ENCODE data around the gene RPP21.
A peak's percentile ranks its signal among the peaks of the same experiment; 100 is the strongest.
"Not testable (repeated sequence)": the region's sequence is repeated elsewhere in the genome, so short reads cannot be mapped to it uniquely, and the experiment has no call there.

The RPP21 gene

DNA sequence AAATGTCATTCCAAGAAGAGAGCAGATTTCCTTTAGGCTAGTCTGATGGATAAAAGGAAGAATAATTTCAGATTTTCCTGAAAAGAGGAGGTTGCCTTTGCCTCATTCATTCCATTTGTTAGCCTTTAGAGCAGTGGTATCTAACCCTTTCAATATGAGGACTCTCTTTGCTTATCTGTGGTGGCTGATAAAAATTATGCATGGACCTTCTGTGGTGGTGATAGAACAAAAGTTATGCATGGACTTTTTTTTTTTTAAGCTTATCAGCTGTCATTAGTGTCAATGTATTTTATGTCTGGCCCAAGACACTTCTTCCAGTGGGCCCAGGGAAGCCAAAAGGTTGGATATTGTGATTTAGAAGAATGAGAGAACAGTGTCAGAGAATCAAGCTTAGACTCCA is 16.6 kb upstream of the RPP21 start:
- DNase-seq (ENCODE audit: low spot score) (no peak), FAIRE-seq (no peak)

DNA sequence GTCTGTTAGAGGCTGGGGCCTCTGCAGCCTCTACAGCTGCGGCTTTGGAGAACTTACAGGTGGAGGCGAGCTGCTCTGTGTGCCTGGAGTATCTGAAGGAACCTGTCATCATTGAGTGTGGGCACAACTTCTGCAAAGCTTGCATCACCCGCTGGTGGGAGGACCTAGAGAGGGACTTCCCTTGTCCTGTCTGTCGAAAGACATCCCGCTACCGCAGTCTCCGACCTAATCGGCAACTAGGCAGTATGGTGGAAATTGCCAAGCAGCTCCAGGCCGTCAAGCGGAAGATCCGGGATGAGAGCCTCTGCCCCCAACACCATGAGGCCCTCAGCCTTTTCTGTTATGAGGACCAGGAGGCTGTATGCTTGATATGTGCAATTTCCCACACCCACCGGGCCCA is 15.6 kb upstream of the RPP21 start:
- DNase-seq (ENCODE audit: low spot score), result no peak
- FAIRE-seq, result no peak

DNA sequence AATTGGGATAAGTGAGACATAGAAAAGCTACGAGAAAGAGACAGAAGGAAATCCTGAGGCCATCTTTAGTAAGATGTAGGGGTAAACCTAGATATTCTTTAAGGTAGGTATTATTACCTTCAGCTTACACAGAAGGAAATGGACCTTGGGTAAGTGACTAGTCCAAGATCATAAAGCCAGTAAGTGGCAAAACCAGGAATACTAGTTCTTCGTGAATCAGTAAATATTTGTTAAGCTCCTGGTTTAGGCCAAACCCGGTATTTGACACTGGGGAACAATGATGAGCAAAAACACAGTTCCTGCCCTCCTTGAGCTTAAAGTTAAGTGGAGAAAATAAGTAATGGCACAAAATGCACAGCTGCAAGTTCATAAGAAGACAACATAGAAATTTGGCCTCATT is 13.0 kb upstream of the RPP21 start:
- FAIRE-seq (no peak), DNase-seq (ENCODE audit: low spot score) (no peak)

DNA sequence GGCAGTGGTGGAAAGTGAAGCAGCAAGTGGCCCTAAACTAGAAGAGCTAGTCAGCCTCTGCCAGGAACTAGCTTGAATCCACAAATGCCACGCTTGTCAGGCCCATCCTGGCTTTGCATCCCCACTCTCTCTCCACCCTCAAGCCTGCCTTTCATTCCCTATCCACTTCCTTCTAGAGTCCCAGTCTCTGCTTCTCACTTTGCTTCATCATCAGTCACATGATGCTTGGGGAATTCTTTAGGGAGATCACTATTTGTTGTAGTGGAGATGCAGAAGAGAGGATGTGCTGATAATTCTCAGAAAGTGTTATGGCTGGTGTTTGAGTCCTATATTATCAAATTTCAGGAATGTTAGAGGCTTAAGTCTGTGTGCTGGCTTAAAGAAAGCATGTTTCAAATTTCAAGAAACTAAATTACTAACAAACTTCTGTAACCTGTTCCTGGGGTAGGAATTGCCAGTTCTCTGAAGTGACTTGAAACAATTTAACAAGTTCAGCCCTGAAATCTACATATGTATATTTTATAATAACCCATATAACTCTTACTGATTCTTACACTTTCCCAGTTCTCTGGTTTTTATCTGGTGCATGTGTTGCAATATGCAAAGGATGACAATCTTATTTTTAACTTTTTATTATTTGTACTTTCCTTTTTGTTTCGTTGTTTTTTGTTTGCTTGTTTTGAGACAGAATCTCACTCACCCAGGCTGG is 10.7 kb upstream of the RPP21 start:
- FAIRE-seq (no peak), DNase-seq (ENCODE audit: low spot score) (no peak)

DNA sequence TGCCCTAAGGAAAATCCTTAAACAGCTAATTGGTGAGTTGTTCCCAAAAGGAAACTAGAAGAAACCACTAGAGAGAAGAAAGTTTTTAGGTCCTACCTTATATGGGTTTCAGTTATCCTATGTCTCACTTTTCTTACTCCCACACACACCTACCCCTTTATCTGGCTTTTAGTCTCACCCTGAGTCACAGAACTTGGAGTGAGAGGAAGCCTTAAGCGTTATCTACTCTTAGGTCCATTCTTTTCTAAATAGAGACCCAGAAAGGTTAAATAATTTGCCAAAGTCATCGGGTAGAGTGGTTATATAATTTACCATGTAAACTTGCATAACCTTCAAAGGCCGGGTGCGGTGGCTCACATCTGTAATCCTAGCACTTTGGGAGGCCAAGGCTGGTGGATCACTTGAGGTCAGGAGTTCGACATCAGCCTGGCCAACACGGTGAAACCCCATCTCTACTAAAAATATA is 4.3 kb upstream of the RPP21 start:
- FAIRE-seq, result no peak
- DNase-seq (ENCODE audit: low spot score), result no peak

DNA sequence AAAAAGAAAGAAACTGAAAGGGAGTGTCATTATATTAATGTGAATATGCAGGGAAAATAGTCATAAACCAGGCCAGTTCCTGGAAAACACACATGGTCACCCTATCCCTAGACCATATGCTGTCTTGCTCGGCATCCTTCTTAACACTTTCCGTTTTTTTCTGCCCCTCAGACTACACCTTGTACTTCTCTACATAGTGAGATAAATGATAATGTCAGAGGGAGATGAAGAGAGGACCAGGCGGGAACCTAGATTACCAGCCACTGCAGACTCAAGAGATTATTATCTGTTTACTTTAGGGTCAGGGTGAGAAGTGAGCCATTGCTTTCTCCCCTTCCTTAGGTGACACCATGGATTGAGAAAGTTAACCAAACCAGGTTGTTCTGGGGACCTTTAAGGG is 3.7 kb upstream of the RPP21 start:
- no peak for DNase-seq (ENCODE audit: low spot score)
- FAIRE-seq, result no peak

DNA sequence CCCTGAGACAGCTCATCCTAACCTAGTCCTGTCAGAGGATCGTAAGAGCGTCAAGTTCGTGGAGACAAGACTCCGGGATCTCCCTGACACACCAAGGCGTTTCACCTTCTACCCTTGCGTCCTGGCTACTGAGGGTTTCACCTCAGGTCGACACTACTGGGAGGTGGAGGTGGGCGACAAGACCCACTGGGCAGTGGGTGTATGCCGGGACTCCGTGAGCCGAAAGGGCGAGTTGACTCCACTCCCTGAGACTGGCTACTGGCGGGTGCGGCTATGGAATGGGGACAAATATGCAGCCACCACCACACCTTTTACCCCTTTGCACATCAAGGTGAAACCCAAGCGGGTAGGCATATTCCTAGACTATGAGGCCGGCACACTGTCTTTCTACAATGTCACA is 3.2 kb upstream of the RPP21 start:
- DNase-seq (ENCODE audit: low spot score) (no peak), FAIRE-seq (no peak)

DNA sequence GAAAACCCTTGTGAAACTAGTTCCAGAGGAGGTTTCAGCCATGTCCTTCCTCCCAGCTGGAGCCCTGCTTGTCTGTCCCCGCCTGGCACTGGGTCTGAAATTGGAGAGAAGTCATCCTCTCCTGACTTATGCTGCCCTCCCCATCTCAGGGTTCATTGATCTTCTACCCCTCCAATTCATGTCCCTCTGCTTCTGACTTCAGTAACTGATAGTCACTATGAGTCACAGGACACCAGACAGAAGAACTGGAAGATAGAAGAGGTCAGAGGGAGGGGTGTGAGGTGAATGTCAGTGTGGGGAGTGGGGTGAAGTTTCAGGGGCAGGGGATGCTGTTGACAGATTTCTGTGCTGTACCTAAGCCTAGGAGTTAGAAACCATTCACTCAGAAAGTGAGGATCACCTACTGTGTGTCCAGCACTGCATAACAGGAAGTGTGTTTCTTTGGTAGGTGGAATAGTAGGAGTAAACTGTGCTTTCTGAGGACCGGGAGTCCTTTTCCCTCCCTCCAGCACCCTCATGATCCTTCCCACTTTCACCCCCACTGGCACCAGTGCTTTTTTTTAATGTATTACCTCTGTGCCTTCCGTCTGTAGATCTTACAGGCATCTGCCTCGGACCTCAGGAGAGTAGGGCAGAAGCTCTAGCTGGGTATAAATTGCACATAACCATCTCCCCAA is 627 bp upstream of the RPP21 start:
- no peak for DNase-seq (ENCODE audit: low spot score)
- FAIRE-seq, result no peak

DNA sequence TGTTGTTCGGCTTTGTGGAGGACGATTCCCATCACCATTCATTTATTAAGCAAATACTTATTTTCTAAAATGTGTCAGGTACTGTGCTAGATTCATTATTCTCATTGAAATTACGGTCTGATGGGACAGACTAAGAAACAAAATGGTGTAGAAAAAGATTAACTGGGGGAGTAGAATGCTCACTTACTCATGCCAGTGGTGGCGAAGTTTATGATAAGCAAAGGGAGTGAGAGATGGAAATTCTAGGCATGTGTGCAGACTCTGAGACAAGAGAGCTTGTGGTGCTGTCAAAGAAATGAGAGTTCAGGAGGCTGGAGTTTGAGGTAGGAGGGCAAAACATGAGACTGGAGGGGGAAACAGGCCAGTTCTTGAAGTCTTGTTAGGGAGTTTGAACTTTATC is 896 bp downstream of the RPP21 start:
- no peak for FAIRE-seq
- no peak for DNase-seq (ENCODE audit: low spot score)

DNA sequence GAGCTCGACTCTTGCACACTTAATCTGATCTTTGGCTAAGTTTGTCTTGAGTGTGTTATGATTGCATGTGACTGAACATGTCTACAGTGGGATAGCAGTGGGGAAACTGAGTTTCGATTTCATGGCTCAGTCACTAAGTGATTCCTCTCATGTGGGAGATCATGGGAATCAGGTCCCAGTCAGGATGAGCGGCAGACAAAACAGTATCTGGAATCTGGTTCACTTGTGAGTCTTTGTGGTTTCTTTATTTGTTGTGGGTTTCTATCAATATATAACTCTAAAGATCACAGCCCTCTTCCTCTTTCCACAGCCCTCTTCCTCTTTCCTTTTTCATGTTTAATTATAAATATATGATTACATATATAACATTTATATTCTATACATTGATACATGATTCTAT is 4.0 kb downstream of the RPP21 start:
- no peak for FAIRE-seq
- DNase-seq (ENCODE audit: low spot score), result no peak

DNA sequence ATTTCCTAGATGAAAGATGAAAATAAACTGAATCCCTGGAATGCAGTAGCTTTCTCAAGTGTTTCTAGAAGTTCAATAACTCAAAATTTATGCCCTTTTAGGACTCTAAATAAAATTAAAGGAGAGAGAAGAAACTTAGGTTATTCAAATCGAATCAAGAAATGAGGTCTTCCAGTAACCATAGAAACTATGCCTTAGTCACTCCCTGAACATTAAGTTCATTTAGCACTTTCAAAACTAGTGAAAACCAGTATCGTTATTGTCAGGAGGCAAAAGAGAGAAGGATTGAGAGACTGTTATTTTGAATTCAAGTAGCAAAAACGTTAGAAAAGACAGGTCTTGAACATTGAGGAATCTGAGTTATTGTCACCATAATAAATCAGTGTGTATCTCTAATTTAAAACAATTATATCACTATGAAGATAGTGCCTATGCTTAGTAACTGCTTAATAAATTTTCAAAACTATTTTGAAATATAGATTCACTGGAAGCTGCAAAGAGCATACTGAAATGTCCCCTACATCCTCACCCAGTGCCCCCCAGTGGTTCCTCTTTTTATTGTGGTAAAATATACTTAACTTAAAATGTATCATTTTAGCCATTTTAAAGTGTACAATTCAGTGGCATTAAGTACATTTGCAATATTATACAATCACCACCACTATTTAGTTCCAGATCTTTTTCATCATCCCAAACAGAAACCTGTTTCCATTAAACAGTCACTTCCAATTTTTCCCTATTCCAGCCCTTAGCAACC is 4.6 kb downstream of the RPP21 start:
- DNase-seq (ENCODE audit: low spot score) (no peak), FAIRE-seq (no peak)

DNA sequence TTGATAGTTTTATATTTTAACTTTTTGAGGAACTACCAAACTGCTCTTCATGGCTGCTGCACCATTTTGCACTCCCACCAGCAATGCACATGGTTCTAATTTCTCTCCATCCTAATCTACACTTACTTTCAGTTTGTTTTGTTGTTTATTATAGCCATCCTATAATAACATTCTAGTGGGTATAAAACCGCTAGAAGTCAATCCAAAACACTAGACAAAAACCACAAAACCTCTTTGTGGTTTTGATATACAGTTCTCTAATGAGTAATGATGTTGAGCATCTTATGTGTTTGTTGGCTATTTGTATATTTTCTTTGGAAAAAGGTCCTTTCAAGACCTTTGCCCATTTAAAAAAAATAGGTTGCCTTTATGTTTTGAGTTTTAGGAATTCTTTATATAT is 5.6 kb downstream of the RPP21 start:
- FAIRE-seq, result no peak
- no peak for DNase-seq (ENCODE audit: low spot score)

DNA sequence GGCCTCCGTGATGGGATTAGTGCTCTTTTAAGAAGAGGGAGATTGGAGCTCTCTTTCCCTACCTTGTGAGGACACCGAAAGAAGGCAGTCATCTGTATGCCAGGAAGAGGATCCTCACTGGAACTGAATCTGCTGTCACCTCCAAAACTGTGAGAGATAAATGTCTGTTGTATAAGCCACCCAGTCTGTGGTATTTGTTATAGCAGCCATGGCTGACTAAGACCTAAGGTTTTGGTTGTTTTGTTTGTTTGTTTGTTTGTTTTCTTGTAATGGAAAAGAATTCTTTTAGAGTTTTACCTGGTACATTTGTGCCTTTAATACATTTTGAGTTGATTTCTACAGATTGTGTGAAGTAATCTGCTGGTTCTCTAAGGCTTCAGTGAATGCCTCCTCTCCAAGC is 7.6 kb downstream of the RPP21 start:
- DNase-seq (ENCODE audit: low spot score), result no peak
- FAIRE-seq, result no peak

DNA sequence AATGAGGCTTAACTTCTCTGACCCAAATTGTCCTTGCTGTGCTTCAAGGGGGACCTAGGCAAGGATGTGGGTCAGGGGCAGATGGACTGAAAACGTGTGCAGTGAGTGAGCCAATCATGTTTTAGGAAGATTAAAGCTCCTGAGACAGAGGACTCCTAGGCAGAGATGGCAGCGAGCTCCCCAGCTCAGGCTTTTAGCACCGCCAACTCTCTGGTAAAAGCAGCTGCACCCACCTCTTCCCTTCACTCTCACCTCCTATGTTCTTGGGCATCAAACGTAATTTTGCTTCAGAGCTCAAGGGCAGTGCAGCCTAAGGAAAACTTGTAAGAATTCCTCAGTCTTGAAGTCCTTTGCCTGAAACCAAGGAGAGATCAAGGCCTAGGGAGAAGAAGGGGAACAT is 10.3 kb downstream of the RPP21 start:
- FAIRE-seq (no peak), DNase-seq (ENCODE audit: low spot score) (no peak)

DNA sequence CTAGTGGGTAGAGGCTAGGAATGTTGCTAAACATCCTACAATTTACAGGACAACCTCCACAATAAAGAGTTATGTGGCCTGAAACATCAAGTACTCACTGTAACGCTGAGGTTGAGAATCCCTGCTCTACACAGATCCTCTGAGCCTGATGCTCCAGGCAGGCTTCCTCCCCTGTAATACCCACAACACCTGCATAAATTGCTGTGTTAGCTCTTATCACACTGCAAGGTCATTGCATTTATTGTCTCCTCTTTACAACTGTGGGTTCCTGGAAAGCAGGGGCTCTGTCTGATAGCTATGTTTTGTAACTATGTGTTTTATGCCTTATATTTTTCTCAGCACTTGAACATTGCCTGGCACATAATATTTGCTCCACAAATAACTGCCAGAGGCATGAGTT is 11.6 kb downstream of the RPP21 start:
- FAIRE-seq (no peak), DNase-seq (ENCODE audit: low spot score) (no peak)

DNA sequence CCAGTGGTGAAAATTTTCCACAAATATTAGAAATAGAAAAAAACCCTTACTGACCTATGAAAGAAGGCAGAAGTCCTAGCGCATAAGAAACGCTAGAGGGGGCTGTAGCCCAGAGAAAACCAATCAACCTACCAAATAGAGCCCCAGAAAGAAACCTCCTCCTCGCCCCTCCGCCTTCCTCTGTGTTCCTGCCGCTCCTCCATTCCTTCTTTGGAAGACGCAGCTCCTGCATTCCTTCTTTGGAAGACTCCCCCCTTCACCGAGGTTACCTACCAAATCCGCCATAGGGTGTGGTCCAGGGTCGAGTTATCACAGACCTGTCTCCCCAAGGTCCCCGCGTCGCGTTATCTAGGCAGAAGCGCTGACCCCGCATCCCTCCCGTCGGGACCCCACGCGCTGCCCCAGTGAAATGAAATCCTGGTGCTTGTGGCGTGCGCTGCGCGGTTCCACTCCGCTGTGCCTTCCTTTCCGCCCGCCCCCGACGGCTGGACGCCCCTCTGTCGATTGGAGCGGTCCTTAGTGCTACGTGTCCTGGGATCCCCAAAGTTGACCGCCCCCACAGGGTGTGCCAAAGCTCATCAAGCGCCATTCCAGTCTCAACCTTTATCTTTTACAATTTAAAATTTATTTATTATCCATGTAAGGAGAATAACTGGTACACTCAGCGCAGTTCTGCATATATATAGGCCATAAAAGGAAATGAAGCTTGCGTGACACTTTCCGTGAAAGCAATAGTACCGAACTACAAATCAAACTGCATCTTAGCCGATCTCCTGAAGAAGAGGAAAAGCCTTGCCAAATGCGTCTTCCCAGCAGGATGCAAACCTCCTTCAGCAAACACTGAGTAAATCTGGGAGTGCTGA is 13.0 kb downstream of the RPP21 start:
- DNase-seq (ENCODE audit: low spot score) (peak; percentile 14), FAIRE-seq (no peak)

DNA sequence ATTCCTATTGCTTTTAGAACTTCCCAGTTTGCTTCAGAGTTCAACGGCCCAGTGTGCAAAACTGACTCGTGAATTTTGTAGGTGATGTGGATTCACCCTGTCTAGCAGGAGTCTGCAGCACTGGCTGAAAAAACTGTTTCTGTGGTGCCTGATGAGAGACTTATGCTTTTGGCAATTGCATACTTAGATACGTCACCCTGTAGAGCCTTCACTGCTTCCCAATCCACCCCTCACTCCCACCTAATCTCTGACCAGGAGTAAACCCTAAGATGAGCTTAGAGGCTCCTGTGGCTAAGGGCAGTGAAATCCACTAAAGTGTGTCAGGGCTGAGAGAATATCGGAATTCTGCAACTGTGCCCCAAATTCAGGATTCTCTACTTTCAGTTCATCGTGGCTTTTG is 14.3 kb downstream of the RPP21 start:
- no peak for DNase-seq (ENCODE audit: low spot score)
- FAIRE-seq, result no peak

DNA sequence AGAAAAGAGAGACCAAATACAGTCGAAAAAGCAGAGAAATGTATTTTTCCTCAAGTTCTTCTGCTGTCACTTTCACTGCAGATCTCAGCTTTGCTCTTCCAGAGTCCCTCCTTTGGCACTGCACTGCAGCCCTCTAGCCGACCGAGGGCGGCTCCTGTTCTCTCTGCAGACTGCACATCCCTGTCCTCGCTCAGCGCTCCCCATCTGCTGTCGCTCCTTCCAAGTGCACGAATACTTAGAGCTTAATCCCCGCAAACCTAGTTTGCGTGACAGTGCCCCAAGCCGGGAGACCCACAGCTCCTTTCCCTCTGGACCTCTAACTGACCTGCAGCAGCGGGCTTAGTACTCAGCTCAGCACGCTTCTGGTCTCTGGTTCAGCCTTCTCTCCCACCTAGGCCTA is 15.2 kb downstream of the RPP21 start:
- FAIRE-seq, result no peak

DNA sequence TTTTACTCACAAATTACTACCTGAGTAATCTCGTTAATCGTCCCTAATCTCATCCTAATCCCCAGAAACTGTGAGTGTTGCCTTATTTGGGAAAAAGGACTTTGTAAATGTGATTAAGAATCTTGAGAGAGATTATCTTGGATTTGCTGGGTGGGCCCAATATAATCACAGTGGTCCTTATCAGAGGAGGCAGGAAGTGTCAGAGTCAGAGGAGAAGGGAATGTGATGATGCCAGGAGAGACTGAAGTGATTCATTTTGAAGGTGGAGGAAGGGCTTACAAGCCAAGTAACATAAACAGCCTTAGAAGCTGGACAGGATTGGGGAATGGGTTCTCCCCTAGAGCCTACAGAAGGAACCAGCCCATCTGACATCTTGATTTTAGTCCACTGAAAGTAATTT is 16.7 kb downstream of the RPP21 start:
- no peak for FAIRE-seq
- DNase-seq (ENCODE audit: low spot score), result no peak

More for the DNA sequence above, 15.2 kb downstream of the RPP21 start:
- no peak for DNase-seq (ENCODE audit: low spot score)

DNA sequence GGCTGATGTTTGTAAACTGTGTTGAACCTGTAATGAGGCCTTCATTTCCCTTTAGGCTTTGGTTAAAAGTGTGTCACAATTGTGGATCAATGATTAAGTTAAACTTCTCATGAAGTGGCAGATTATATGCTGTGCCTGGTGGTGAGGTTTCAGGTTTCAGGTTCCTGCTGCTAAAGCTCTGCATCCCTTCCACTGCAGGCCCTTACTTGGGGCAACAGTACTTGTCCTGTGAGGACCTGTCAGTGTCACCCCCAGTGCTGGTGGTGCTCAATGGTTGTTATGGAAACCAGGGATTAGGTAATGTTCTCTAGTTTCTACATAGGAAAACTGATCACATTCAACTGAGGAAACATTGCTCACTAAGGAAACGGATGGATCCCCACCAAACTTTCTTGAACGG is 18.5 kb downstream of the RPP21 start:
- FAIRE-seq, result no peak
- DNase-seq (ENCODE audit: low spot score), result no peak

DNA sequence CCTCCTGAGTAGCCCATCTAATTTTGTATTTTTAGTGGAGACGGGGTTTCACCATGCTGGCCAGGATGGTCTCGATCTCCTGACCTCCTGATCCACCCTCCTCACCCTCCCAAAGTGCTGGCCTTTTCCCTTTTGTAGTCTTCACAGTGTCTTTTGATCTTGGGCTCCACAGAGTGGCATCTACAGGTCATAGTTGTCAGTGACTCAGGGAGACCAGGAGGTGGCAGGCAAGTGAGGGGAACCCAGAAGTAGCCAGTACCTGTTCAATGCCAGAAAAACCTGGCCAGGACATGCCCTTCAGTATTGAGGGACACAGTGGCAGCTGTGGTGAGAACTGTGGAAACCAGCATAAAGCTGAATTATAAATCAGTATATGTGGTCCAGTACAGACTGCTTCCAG is 19.6 kb downstream of the RPP21 start:
- FAIRE-seq, result no peak
- DNase-seq (ENCODE audit: low spot score), result no peak

DNA sequence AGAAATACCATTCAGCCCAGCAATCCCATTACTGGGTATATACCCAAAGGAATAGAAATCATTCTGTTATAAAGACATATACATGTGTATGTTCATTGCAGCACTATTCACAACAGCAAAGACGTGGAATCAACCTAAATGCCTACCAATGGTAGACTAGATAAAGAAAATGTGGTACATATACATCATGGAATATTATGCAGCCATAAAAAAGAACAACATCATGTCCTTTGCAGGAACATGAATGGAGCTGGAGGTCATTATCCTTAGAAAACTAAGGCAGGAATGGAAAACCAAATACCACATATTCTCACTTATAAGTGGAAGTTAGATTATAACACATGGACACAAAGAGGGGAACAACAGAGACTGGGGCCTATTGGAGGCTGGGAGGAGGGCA is 24.3 kb downstream of the RPP21 start:
- not testable (repeated sequence) for FAIRE-seq; DNase-seq (ENCODE audit: low spot score)

Measured in RCC 7860 (cell line).